Left kidney (tissue), 1 donor: ENCODE data around the gene CCDC7. TPM values are rescaled to one million over a fixed set of nuclear protein-coding genes. Genes with fewer than 3 reads are reported as not detected.

ENCODE experiments used
- polyA plus RNA-seq: library from polyadenylated mRNA; unstranded; fragments of 120-200 nt; gene quantifications from one replicate; pipeline ENCODE4 v1.2.1, GENCODE V29; 2013; ENCODE audit not compliant: insufficient read length

Gene CCDC7
- polyA plus RNA-seq, 1 donor: 7.2 TPM

Other genes starting within 250 kb of the CCDC7 start
- gene EPC1, start 99.0 kb upstream of the CCDC7 start, polyA plus RNA-seq: 72.1 TPM